Keratinocyte (primary cell): ENCODE data around the gene CMTM8. TPM values are rescaled to one million over a fixed set of nuclear protein-coding genes. Genes with fewer than 3 reads are reported as not detected.

Source experiments
- DNase-seq: peaks from one replicate; pipeline ENCODE4 v3.0.0-alpha.2; 2011; ENCODE audit warnings: low read depth, missing footprints, low spot score
- FAIRE-seq: peaks from 2 replicates; lab custom pipeline; 2011; peaks lifted over from hg19 to GRCh38; lab: Jason Lieb, UNC
- H2AFZ ChIP-seq: 2 replicates; pipeline ENCODE4 v1.6.0; 2012; ENCODE audit warnings: low read length, control low read depth, inconsistent platforms; ENCODE audit not compliant: control insufficient read depth
- H3K27ac ChIP-seq: 2 replicates; pipeline ENCODE4 v1.5.1; 2011; ENCODE audit warnings: low read length; ENCODE audit not compliant: control insufficient read depth, insufficient read depth
- H3K27me3 ChIP-seq: 3 replicates; pipeline ENCODE4 v1.6.0; 2011; ENCODE audit warnings: low read length; ENCODE audit not compliant: control insufficient read depth, insufficient read depth; ENCODE audit errors: extremely low read depth
- H3K36me3 ChIP-seq, 2 experiments: 2 replicates in 1 of 2; 3 replicates in 1 of 2; pipeline ENCODE4 v1.5.1; 2011; ENCODE audit warnings: low read length in 2 of 2, mild to moderate bottlenecking in 1 of 2; ENCODE audit not compliant: control insufficient read depth in 2 of 2, insufficient read depth in 2 of 2; ENCODE audit errors: extremely low read depth in 1 of 2
- H3K4me1 ChIP-seq: 3 replicates; pipeline ENCODE4 v1.5.1; 2011; ENCODE audit warnings: low read length; ENCODE audit not compliant: control insufficient read depth, insufficient read depth; ENCODE audit errors: extremely low read depth
- H3K4me2 ChIP-seq: 3 replicates; pipeline ENCODE4 v1.6.0; 2011; ENCODE audit warnings: low read depth, low read length; ENCODE audit not compliant: control insufficient read depth, insufficient read depth; ENCODE audit errors: extremely low read depth
- H3K4me3 ChIP-seq, 3 experiments: fragments of 200-600 bp in 1 of 3; sonication (generic) in 1 of 3; 2 replicates in 2 of 3; 3 replicates in 1 of 3; pipeline ENCODE4 v1.5.1; 2011 to 2016; ENCODE audit warnings: low read length in 3 of 3, mild to moderate bottlenecking in 3 of 3, control low read depth in 2 of 3, inconsistent platforms in 1 of 3, low read depth in 1 of 3, mixed read lengths in 1 of 3, mixed run types in 1 of 3, moderate library complexity in 1 of 3; ENCODE audit not compliant: control insufficient read depth in 2 of 3, insufficient read depth in 2 of 3; ENCODE audit errors: extremely low read depth in 1 of 3
- H3K79me2 ChIP-seq: 2 replicates; pipeline ENCODE4 v1.6.0; 2012; ENCODE audit warnings: low read length; ENCODE audit not compliant: control insufficient read depth, insufficient read depth
- H3K9ac ChIP-seq: 3 replicates; pipeline ENCODE4 v1.6.0; 2011; ENCODE audit warnings: low read length; ENCODE audit not compliant: control insufficient read depth, insufficient read depth; ENCODE audit errors: extremely low read depth
- H3K9me1 ChIP-seq: 3 replicates; pipeline ENCODE4 v1.6.0; 2011; ENCODE audit warnings: low read length; ENCODE audit not compliant: control insufficient read depth, insufficient read depth; ENCODE audit errors: extremely low read depth
- H3K9me3 ChIP-seq: 2 replicates; pipeline ENCODE4 v1.5.1; 2012; ENCODE audit warnings: low read depth, low read length; ENCODE audit not compliant: control insufficient read depth
- H4K20me1 ChIP-seq: 3 replicates; pipeline ENCODE4 v1.6.0; 2011; ENCODE audit warnings: low read length; ENCODE audit not compliant: control insufficient read depth, insufficient read depth; ENCODE audit errors: extremely low read depth
- CTCF ChIP-seq, 3 experiments: IDR thresholded peaks in 1 of 3; conservative IDR thresholded peaks in 1 of 3; optimal IDR thresholded peaks in 1 of 3; 2 replicates in 2 of 3; 3 replicates in 1 of 3; pipeline versions ENCODE3 to v1.5.1; 2011; ENCODE audit warnings: low read length in 3 of 3, mild to moderate bottlenecking in 3 of 3, moderate library complexity in 2 of 3, control low read depth in 1 of 3, inconsistent platforms in 1 of 3; ENCODE audit not compliant: insufficient read depth in 2 of 3; ENCODE audit errors: extremely low read depth in 1 of 3
- EZH2 ChIP-seq: IDR thresholded peaks from one replicate; pipeline ENCODE4 v1.6.1; 2012; ENCODE audit warnings: inconsistent platforms, mild to moderate bottlenecking, low read length, moderate library complexity
- dilution Hi-C: fragments of 300-500 bp; cut with MboI; formaldehyde crosslinking; loops from one replicate; pipeline ENCODE4 v1.7.0; 2020; ENCODE audit warnings: low sequenced_read_pairs; ENCODE audit not compliant: extremely low pct_ligation_motif_present
- polyA plus RNA-seq, 5 experiments: library from polyadenylated mRNA; depleted of rRNA in 3 of 5; stranded (reverse) in 3 of 5; stranded (forward) in 1 of 5; unstranded in 1 of 5; fragments of >200 nt; gene quantifications; 1 replicate in 1 of 5; 2 replicates in 3 of 5; 3 replicates in 1 of 5; pipeline versions ENCODE4 v1.2.1 to v1.2.3, GENCODE V29; 2011 to 2012; ENCODE audit warnings: missing spikeins in 2 of 5, low read depth in 1 of 5, low replicate concordance in 1 of 5

The CMTM8 gene
- polyA plus RNA-seq, 1 donor (not counting 4 experiments of a cell fraction or from before 2014, with no cell fraction given) = 1.6 TPM

- H3K36me3 ChIP-seq = no peaks in the 10 kb centered on the region
- H3K9me1 ChIP-seq = no peaks in the 10 kb centered on the region
- no peak overlapping the region for H3K27ac ChIP-seq
- no peaks in the 10 kb centered on the region for H3K27me3 ChIP-seq
- dilution Hi-C loops = no loop called here
- no peak overlapping the region for H3K4me3 ChIP-seq
- DNase-seq (no peak), FAIRE-seq (no peak)
- no peak overlapping the region for H3K4me2 ChIP-seq
- H2AFZ ChIP-seq = no peak overlapping the region
- no peak for TF ChIP-seq CTCF (optimal IDR thresholded peaks at IDR 0.05 in 1 of 3, IDR thresholded peaks at IDR 0.05 in 1 of 3, conservative IDR thresholded peaks at IDR 0.05 in 1 of 3; ENCODE audit: extremely low read depth in 1 of 3, insufficient read depth in 2 of 3, low read length in 3 of 3)
- no peak for TF ChIP-seq EZH2
- H3K79me2 ChIP-seq = no peaks in the 10 kb centered on the region
- H3K9me3 ChIP-seq = no peaks in the 10 kb centered on the region
- no peaks in the 10 kb centered on the region for H3K4me1 ChIP-seq
- H4K20me1 ChIP-seq = no peaks in the 10 kb centered on the region
- no peak overlapping the region for H3K9ac ChIP-seq
These were observed 50.3 kb downstream of the CMTM8 start for GRCh38 chr3:32288819-32289218.

GRCh38 chr3:32290619-32291018 is 52.1 kb downstream of the CMTM8 start:
- Histone ChIP-seq H3K4me1 (peaks cover 2% of the 10 kb centered on the region), H3K27me3 (no peaks in the 10 kb centered on the region), H4K20me1 (no peaks in the 10 kb centered on the region), H3K9ac (no peak overlapping the region), H3K4me2 (no peak overlapping the region), H3K27ac (no peak overlapping the region), H3K9me1 (no peaks in the 10 kb centered on the region), H3K79me2 (no peaks in the 10 kb centered on the region), H3K9me3 (no peaks in the 10 kb centered on the region), H3K4me3 (no peak overlapping the region), H3K36me3 (no peaks in the 10 kb centered on the region), H2AFZ (no peak overlapping the region)
- DNase-seq (no peak), FAIRE-seq (no peak)
- dilution Hi-C loops = no loop called here
- TF ChIP-seq EZH2 (no peak), CTCF (optimal IDR thresholded peaks at IDR 0.05 in 1 of 3, IDR thresholded peaks at IDR 0.05 in 1 of 3, conservative IDR thresholded peaks at IDR 0.05 in 1 of 3; ENCODE audit: extremely low read depth in 1 of 3, insufficient read depth in 2 of 3, low read length in 3 of 3) (no peak)
